Stimulated activated CD4-positive, alpha-beta T cell treated with anti-CD3 and anti-CD28 coated beads, TNF-alpha, amount 100 ng/mL, for 1 hour (primary cell): ENCODE measurements around the gene YIF1A.
"Not testable (repeated sequence)": the region's sequence is repeated elsewhere in the genome, so short reads cannot be mapped to it uniquely, and the experiment has no call there.

Source experiments
- DNase-seq, 3 donors: peaks; one replicate each; pipeline ENCODE4 v3.0.0-alpha.2; 2020; ENCODE audit warnings: low read depth in 3 of 3, low spot score in 1 of 3

The YIF1A gene

GRCh38 chr11:66311965-66312548 is 23.1 kb upstream of the YIF1A start:
- DNase-seq: peak; percentile 87 to 98 (median 96)

GRCh38 chr11:66311470-66311964 is 22.6 kb upstream of the YIF1A start:
- no peak for DNase-seq

- not testable (repeated sequence) for DNase-seq
Measured at GRCh38 chr11:66310803-66311440, 22.0 kb upstream of the YIF1A start.

- DNase-seq: no peak
Measured at GRCh38 chr11:66310324-66310723, 21.4 kb upstream of the YIF1A start.

- no peak for DNase-seq
Measured at GRCh38 chr11:66309475-66309874, 20.5 kb upstream of the YIF1A start.

- no peak for DNase-seq
Measured at GRCh38 chr11:66302656-66303055, 13.7 kb upstream of the YIF1A start.

GRCh38 chr11:66299186-66299585 is 10.2 kb upstream of the YIF1A start:
- DNase-seq: no peak

GRCh38 chr11:66297610-66298009 is 8.7 kb upstream of the YIF1A start:
- no peak for DNase-seq

- no peak for DNase-seq
Measured at GRCh38 chr11:66294626-66295620, 6.0 kb upstream of the YIF1A start.

GRCh38 chr11:66293777-66294625 is 5.1 kb upstream of the YIF1A start:
- DNase-seq: no peak

GRCh38 chr11:66293352-66293751 is 4.4 kb upstream of the YIF1A start:
- no peak for DNase-seq

- DNase-seq: no peak
Measured at GRCh38 chr11:66292543-66293332, 3.8 kb upstream of the YIF1A start.

GRCh38 chr11:66291706-66292542 is 3.0 kb upstream of the YIF1A start, which contains the start of gene TMEM151A:
TSS of gene TMEM151A (plus strand) at chr11:66291894. CDS start at chr11:66292014, 120 bp downstream.
- no peak for DNase-seq

GRCh38 chr11:66291303-66291705 is 2.4 kb upstream of the YIF1A start:
- no peak for DNase-seq

- no peak for DNase-seq
Measured at GRCh38 chr11:66290330-66290621, 1.3 kb upstream of the YIF1A start.

GRCh38 chr11:66289548-66290329 is 796 bp upstream of the YIF1A start:
- DNase-seq: peak in 2 of 3 donors; percentile 33 to 68

- DNase-seq: no peak
Measured at GRCh38 chr11:66287889-66288670, 863 bp downstream of the YIF1A start.
